H1 (cell line): ENCODE measurements around the gene ADGB.

Experiments
- CREB1 ChIP-seq: IDR thresholded peaks from 2 replicates; pipeline ENCODE4 v1.6.1; 2012; ENCODE audit warnings: inconsistent platforms
- EGR1 ChIP-seq: IDR thresholded peaks from 2 replicates; pipeline ENCODE4 v1.6.1; 2011; ENCODE audit warnings: low read depth, low read length, borderline replicate concordance
- GABPA ChIP-seq: IDR thresholded peaks from 2 replicates; pipeline ENCODE4 v1.6.1; 2011; ENCODE audit warnings: mild to moderate bottlenecking, low read length, moderate library complexity, borderline replicate concordance; ENCODE audit not compliant: insufficient read depth
- POLR2A ChIP-seq, 2 experiments: IDR thresholded peaks; 1 replicate in 1 of 2; 2 replicates in 1 of 2; pipeline ENCODE4 v1.6.1; 2011; ENCODE audit warnings: low read depth in 2 of 2, low read length in 2 of 2, mild to moderate bottlenecking in 2 of 2; ENCODE audit errors: control extremely low read depth in 1 of 2
- POLR2AphosphoS5 ChIP-seq: IDR thresholded peaks from 2 replicates; pipeline ENCODE4 v1.6.1; 2011; ENCODE audit warnings: low read depth, low read length
- RAD21 ChIP-seq, 2 experiments: IDR thresholded peaks in 1 of 2; conservative IDR thresholded peaks in 1 of 2; 2 replicates each; pipeline ENCODE4 v1.6.1; 2011; ENCODE audit warnings: low read depth in 2 of 2, low read length in 2 of 2, improper control_type of control experiment in 1 of 2, inconsistent platforms in 1 of 2, mild to moderate bottlenecking in 1 of 2, moderate library complexity in 1 of 2
- RFX5 ChIP-seq: IDR thresholded peaks from 2 replicates; pipeline ENCODE4 v1.6.1; 2011; ENCODE audit warnings: low read depth, low read length, improper control_type of control experiment, borderline replicate concordance
- SIN3A ChIP-seq, 2 experiments: IDR thresholded peaks in 1 of 2; conservative IDR thresholded peaks in 1 of 2; 2 replicates each; pipeline ENCODE4 v1.6.1; 2011 to 2012; ENCODE audit warnings: low read length in 2 of 2, improper control_type of control experiment in 1 of 2, low read depth in 1 of 2, mild to moderate bottlenecking in 1 of 2
- SP1 ChIP-seq: IDR thresholded peaks from 2 replicates; pipeline ENCODE4 v1.6.1; 2011; ENCODE audit warnings: low read depth, low read length
- TAF7 ChIP-seq: optimal IDR thresholded peaks from 2 replicates; pipeline ENCODE3; 2011; ENCODE audit warnings: low read depth, mild to moderate bottlenecking, inconsistent platforms, low read length, moderate library complexity, borderline replicate concordance
- TEAD4 ChIP-seq: IDR thresholded peaks from 2 replicates; pipeline ENCODE4 v1.6.1; 2012; ENCODE audit warnings: low read depth, low read length, inconsistent platforms, mixed read lengths
- TF ChIP-seq, protein P1 (sequence below), 3 experiments: IDR thresholded peaks; 1 replicate in 2 of 3; 2 replicates in 1 of 3; pipeline versions ENCODE4 v1.5.1 to v1.6.1; 2011; ENCODE audit warnings: low read length in 3 of 3, mild to moderate bottlenecking in 3 of 3, inconsistent platforms in 2 of 3, low read depth in 1 of 3, moderate library complexity in 1 of 3; ENCODE audit not compliant: insufficient read depth in 1 of 3; ENCODE audit errors: control extremely low read depth in 1 of 3
- TF ChIP-seq, protein P2 (sequence below): IDR thresholded peaks from 2 replicates; pipeline ENCODE4 v1.6.1; 2012; ENCODE audit warnings: inconsistent platforms
- TF ChIP-seq, protein P3 (sequence below): IDR thresholded peaks from 2 replicates; pipeline ENCODE4 v1.6.1; 2011; ENCODE audit warnings: low read depth, mild to moderate bottlenecking, low read length; ENCODE audit not compliant: insufficient read depth

DNA sequence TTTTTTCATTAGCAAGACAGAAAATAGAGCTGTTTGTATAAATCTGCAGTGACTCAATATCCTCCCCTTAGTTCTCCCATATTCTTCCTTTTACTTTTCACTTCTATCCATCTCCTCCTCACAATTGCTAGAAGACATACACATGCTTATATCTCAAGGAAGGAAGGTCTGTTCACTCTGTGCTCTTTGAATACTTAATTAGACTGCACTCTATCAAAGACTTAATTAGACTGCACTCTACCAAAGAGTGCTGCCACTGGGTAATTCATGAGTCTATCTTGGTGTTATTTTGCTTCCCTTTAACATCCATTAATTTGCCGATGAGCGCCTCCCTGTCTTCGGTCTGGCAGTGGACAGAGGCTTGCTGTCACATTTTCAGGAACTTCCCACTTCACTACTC is 241.9 kb downstream of the ADGB start:
- TF ChIP-seq CREB1 (no peak), POLR2AphosphoS5 (no peak), TEAD4 (no peak), GABPA (no peak), EGR1 (no peak), TAF7 (no peak), SP1 (no peak), SIN3A (conservative IDR thresholded peaks at IDR 0.05 in 1 of 2, IDR thresholded peaks at IDR 0.05 in 1 of 2; ENCODE audit: low read depth in 1 of 2, low read length in 2 of 2) (no peak), RFX5 (no peak), POLR2A (IDR thresholded peaks at IDR 0.05; ENCODE audit: control extremely low read depth in 1 of 2, low read depth in 2 of 2, low read length in 2 of 2) (no peak), RAD21 (IDR thresholded peaks at IDR 0.05 in 1 of 2, conservative IDR thresholded peaks at IDR 0.05 in 1 of 2; ENCODE audit: low read depth in 2 of 2, low read length in 2 of 2) (no peak)
- TF ChIP-seq, protein P1, sequence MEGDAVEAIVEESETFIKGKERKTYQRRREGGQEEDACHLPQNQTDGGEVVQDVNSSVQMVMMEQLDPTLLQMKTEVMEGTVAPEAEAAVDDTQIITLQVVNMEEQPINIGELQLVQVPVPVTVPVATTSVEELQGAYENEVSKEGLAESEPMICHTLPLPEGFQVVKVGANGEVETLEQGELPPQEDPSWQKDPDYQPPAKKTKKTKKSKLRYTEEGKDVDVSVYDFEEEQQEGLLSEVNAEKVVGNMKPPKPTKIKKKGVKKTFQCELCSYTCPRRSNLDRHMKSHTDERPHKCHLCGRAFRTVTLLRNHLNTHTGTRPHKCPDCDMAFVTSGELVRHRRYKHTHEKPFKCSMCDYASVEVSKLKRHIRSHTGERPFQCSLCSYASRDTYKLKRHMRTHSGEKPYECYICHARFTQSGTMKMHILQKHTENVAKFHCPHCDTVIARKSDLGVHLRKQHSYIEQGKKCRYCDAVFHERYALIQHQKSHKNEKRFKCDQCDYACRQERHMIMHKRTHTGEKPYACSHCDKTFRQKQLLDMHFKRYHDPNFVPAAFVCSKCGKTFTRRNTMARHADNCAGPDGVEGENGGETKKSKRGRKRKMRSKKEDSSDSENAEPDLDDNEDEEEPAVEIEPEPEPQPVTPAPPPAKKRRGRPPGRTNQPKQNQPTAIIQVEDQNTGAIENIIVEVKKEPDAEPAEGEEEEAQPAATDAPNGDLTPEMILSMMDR (IDR thresholded peaks at IDR 0.05; ENCODE audit: control extremely low read depth in 1 of 3, insufficient read depth in 1 of 3, low read depth in 1 of 3, low read length in 3 of 3): no peak
- TF ChIP-seq, protein P2, sequence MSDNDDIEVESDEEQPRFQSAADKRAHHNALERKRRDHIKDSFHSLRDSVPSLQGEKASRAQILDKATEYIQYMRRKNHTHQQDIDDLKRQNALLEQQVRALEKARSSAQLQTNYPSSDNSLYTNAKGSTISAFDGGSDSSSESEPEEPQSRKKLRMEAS: no peak
- TF ChIP-seq, protein P3, sequence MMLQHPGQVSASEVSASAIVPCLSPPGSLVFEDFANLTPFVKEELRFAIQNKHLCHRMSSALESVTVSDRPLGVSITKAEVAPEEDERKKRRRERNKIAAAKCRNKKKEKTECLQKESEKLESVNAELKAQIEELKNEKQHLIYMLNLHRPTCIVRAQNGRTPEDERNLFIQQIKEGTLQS: no peak
